ENCODE results near the gene SLC38A10.
"Not testable (repeated sequence)": the region's sequence is repeated elsewhere in the genome, so short reads cannot be mapped to it uniquely, and the experiment has no call there.

The SLC38A10 gene

DNA sequence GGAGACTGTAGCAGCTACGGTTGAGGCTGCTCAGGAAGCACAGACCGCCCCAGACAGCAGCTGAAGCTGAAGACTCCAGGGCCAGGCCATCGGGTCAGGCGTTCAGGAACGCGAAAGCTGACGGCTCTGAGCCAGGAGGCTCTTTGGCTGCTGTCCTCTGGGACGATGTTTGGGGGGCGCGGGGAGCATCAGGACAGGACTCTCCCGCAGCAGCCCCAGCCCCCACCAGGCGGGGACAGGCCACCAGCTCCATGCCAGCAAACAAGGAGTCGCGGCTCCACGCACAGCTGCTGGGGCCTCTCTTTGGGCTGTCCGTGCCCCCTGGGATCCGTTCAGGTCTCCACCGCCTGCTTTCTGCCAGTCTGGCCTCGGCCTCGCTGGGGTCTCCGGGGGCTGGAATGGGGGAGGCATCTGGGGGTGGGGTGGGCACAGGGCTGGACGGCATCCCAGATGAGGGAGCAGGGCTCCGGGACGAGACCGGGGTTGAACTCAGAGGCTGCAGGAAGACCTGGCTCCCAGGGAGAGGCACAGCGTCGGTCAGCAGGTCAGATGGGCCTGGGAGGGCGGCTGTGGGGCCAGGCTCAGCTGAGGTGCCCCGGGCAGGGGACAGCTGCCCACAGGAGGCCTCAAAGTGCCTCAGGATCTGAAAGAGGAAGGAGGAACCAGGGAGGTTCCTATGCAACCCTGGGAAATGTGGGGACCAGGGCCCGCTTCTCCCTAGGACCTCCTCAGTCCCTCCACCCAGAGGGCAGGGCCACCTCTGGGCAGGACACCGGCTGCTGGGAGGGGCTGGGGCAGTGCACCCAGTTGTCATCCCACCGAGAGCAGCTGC is 66.1 kb downstream of the SLC38A10 start:
- TF ChIP-seq, protein P1, sequence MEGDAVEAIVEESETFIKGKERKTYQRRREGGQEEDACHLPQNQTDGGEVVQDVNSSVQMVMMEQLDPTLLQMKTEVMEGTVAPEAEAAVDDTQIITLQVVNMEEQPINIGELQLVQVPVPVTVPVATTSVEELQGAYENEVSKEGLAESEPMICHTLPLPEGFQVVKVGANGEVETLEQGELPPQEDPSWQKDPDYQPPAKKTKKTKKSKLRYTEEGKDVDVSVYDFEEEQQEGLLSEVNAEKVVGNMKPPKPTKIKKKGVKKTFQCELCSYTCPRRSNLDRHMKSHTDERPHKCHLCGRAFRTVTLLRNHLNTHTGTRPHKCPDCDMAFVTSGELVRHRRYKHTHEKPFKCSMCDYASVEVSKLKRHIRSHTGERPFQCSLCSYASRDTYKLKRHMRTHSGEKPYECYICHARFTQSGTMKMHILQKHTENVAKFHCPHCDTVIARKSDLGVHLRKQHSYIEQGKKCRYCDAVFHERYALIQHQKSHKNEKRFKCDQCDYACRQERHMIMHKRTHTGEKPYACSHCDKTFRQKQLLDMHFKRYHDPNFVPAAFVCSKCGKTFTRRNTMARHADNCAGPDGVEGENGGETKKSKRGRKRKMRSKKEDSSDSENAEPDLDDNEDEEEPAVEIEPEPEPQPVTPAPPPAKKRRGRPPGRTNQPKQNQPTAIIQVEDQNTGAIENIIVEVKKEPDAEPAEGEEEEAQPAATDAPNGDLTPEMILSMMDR (IDR thresholded peaks at IDR 0.05), result no peak
- Histone ChIP-seq H3K36me3 (peaks cover 55% of the 10 kb centered on the region), H3K9me3 (no peaks in the 10 kb centered on the region), H3K27ac (peak overlapping the region; percentile 64), H3K4me1 (ENCODE audit: control insufficient read depth in 1 of 2, insufficient read depth in 1 of 2, low read depth in 1 of 2, low read length in 1 of 2) (peaks cover 14 to 15% of the 10 kb centered on the region in 2 experiments), H3K4me3 (ENCODE audit: low read depth in 1 of 2, low read length in 1 of 2) (no peak overlapping the region), H3K27me3 (no peaks in the 10 kb centered on the region)

DNA sequence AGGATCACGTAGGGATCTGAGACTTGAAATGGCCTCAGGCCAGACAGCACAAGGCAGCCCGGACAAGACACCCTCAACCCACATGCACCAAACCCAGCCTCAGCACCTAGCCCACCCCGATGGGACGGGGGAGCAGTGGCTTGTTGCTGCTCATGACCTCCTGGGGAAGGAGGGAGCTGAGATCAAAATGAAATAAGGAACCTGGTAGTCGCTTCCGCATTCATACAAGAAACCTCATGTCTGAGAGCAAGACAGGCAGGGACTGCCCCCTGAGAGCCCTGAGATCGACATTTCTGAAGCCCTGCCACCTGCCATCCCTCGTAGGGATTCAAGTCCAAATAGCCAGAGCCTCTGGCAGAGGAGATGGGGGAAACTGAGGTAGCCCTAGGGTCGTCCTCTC is 66.7 kb downstream of the SLC38A10 start:
- TF ChIP-seq, protein P1 (IDR thresholded peaks at IDR 0.05), result no peak
- Histone ChIP-seq H3K36me3 (peaks cover 49% of the 10 kb centered on the region), H3K27ac (peak overlapping the region; percentile 64), H3K27me3 (no peaks in the 10 kb centered on the region), H3K9me3 (no peaks in the 10 kb centered on the region), H3K4me3 (ENCODE audit: low read depth in 1 of 2, low read length in 1 of 2) (no peak overlapping the region), H3K4me1 (ENCODE audit: control insufficient read depth in 1 of 2, insufficient read depth in 1 of 2, low read depth in 1 of 2, low read length in 1 of 2) (peaks cover 20 to 22% of the 10 kb centered on the region in 2 experiments)

DNA sequence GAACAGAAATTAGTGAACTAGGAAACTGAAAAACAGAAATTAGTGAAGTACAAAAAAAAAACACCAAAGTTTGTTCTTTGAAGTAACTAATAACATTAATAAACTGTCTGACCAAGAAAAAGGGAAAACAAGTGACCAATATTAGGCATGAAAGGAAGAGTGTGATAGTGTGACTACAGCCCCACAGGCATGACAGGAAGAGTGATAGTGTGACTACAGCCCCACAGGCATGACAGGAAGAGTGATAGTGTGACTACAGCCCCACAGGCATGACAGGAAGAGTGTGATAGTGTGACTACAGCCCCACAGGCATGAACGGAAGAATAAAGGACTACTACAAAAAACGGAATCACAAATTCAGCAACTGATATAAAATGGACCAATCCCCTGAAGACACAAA is 67.5 kb downstream of the SLC38A10 start:
- Histone ChIP-seq H3K27ac (peak overlapping the region; percentile 64), H3K36me3 (peaks cover 41% of the 10 kb centered on the region), H3K4me1 (ENCODE audit: control insufficient read depth in 1 of 2, insufficient read depth in 1 of 2, low read depth in 1 of 2, low read length in 1 of 2) (peaks cover 22 to 30% of the 10 kb centered on the region in 2 experiments)
- not testable (repeated sequence) for H3K4me3 ChIP-seq (ENCODE audit: low read depth in 1 of 2, low read length in 1 of 2); H3K27me3 ChIP-seq; H3K9me3 ChIP-seq

DNA sequence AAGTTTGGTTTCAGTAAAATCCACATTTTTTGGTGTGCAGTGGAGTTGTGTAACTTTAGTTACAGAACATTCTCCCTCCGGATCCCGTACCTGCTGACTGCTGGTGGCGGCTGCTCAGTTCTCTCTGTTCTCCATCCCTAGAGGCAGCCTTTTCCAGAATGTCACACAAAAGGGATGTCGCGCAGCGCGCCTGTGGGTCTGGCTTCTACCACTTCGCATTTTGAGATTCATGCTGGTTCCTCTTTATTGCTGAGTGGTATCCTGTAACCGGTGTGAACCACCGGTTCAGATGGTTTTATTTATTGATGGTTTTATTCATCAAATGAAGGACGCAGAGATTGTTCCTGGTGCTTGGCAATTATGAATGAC is 71.4 kb downstream of the SLC38A10 start:
- Histone ChIP-seq H3K27me3 (no peaks in the 10 kb centered on the region), H3K9me3 (no peaks in the 10 kb centered on the region), H3K4me3 (ENCODE audit: low read depth in 1 of 2, low read length in 1 of 2) (peak overlapping the region; percentile 57 to 89), H3K36me3 (peaks cover 9% of the 10 kb centered on the region), H3K27ac (peak overlapping the region; percentile 64), H3K4me1 (ENCODE audit: control insufficient read depth in 1 of 2, insufficient read depth in 1 of 2, low read depth in 1 of 2, low read length in 1 of 2) (peaks cover 31 to 38% of the 10 kb centered on the region in 2 experiments)
- TF ChIP-seq, protein P1 (IDR thresholded peaks at IDR 0.05), result no peak

DNA sequence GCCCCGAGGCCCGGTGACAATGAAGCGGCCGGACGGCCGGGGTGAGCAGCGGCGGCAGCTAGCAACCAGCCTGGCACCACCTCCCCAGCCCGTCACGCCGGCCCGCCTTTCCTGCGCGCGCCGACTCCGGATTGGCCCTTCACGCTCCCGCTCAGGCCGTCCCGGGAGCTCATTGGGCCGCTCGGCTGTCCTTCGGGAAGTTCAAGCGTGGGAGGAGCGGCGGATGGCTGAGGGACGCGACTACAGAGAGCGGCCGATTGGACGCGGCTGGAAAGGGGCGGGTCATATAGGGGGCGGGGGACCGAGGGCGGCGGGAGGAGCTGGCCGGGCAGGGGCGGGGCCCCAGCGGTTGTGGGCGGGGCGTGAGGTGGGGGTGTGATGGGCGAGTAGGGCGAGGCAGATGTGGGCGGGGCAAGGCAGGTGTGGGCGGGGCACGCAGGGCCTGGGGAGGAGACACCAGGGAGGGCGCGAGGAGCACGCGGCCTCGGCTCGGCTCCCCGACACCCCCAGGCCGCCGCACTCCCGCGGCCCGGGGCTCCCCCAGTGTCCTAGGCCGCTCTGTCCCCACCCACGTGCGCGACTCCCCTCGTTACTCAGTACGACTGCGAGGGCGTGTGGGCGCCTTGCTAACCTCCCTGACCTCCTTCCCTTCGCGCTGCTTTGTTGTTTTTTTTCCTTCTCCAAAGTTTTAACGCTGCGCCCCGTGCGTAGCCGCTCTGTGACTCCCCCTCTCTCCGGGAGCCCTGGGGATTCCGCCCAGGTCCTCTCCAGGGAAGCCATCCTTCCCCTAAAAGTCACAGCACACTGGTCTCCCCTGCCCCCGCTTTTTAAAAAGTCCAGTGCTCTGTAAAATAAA is 72.0 kb downstream of the SLC38A10 start, which contains the start of gene CEP131:
Gene CEP131, minus strand, starts transcription at position 60 of the 856 bp plus-strand sequence. CDS start 2,909 bp downstream, outside the sequence.
- Histone ChIP-seq H3K4me1 (ENCODE audit: control insufficient read depth in 1 of 2, insufficient read depth in 1 of 2, low read depth in 1 of 2, low read length in 1 of 2) (peaks cover 25 to 33% of the 10 kb centered on the region in 2 experiments), H3K27me3 (no peaks in the 10 kb centered on the region), H3K27ac (peak within 1 kb of the TSS; percentile 64), H3K36me3 (peaks cover 6% of the 10 kb centered on the region), H3K4me3 (ENCODE audit: low read depth in 1 of 2, low read length in 1 of 2) (peak within 1 kb of the TSS; percentile 72 to 89), H3K9me3 (no peaks in the 10 kb centered on the region)
- TF ChIP-seq, protein P1 (IDR thresholded peaks at IDR 0.05), result peak; percentile 52
